GM12872 (cell line): Measurements from ENCODE around the gene UNC93B1.

Experiments
- CTCF ChIP-seq: IDR thresholded peaks from 3 replicates; pipeline ENCODE4 v1.5.1; 2011; ENCODE audit warnings: low read depth, mild to moderate bottlenecking, low read length, moderate library complexity; ENCODE audit not compliant: insufficient read depth

Gene UNC93B1

DNA sequence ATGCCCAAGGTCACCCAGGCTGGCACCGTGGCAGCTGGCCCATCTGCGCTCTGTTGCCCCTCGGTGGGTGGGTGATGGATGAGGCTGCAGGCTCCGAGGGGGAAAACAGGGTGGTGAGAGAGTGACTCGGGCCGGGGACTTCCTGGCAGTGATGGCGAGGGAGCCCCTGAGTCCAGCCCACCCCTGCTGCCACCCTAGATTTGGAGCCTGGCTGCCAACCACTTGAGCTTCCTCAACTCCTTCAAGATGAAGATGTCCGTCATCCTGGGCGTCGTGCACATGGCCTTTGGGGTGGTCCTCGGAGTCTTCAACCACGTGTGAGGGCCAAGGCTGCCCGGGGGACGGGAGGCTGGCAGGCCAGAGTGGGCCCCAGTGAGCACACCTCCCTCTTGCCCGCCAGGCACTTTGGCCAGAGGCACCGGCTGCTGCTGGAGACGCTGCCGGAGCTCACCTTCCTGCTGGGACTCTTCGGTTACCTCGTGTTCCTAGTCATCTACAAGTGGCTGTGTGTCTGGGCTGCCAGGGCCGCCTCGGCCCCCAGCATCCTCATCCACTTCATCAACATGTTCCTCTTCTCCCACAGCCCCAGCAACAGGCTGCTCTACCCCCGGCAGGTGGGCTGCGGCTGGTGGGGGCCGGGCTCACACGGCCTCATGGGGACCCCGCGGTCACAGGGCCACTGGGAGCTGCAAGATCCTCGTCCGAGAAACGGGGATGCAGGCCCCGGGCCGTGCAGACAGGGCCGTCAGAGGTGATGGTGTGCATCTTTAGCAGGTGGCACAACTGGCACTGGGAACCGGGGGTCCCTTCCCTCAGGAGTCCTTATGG, 45.0 kb upstream of the UNC93B1 start:
- no peak for TF ChIP-seq CTCF

DNA sequence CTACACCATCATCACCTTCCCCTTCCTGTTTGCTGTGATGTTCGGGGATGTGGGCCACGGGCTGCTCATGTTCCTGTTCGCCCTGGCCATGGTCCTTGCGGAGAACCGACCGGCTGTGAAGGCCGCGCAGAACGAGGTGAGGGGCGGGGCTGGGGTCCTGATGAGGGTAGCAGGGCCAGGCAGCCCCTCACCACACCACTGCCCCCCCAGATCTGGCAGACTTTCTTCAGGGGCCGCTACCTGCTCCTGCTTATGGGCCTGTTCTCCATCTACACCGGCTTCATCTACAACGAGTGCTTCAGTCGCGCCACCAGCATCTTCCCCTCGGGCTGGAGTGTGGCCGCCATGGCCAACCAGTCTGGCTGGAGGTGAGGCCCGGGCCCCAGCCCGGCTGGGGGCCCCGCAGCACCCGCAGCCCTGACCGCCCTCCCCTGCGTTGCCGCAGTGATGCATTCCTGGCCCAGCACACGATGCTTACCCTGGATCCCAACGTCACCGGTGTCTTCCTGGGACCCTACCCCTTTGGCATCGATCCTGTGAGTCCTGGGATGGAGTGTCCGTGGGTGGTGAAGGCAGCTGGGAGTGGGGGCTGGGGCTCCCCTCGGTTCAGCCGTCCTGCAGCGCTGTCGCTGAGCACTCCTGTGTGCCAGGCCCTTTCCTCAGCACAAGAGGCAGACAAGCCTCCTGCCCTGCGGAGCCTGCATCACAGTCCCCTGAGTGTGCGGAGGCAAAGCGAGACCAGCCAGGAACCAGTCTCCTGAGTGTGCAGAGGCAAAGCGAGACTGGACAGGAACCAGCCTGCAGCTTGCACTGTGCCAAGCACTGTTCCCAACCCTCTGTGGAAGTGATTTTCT, 43.8 kb upstream of the UNC93B1 start:
- no peak for TF ChIP-seq CTCF

DNA sequence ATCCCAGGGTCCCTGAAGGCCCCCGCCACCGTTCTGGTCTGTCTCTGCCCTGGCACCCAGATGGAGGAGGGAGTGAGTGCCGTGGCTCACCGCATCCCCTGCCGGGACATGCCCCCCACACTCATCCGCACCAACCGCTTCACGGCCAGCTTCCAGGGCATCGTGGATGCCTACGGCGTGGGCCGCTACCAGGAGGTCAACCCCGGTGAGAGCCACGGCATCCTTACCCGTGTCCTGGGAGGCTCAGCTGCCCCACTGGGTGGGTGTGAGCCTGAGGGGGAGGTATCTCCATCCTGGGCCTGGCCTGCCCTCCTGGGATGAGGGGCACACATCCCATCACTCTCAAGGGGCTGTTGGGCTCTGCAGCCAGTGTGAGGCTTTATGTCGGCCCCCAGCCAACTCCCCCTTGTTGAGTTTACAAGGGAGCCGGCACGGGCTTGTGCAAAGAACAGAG, 41.0 kb upstream of the UNC93B1 start:
- TF ChIP-seq CTCF: no peak

- no peak for TF ChIP-seq CTCF
Observed at GRCh38 chr11:68044145-68044813, 40.4 kb upstream of the UNC93B1 start.

GRCh38 chr11:68043349-68044144, 39.6 kb upstream of the UNC93B1 start:
- no peak for TF ChIP-seq CTCF

- TF ChIP-seq CTCF: no peak
Observed at GRCh38 chr11:68043029-68043348, 39.1 kb upstream of the UNC93B1 start.
